CD14-positive monocyte (primary cell): ENCODE results near the gene ETAA1. TPM values are rescaled to one million over a fixed set of nuclear protein-coding genes. Genes with fewer than 3 reads are reported as not detected.

Experiments used
- DNase-seq, 3 donors: peaks; one replicate each; pipeline ENCODE4 v3.0.0-alpha.2; 2011 to 2022
- H2AFZ ChIP-seq: 2 replicates; pipeline ENCODE4 v1.6.0; 2012; ENCODE audit warnings: mild to moderate bottlenecking, low read depth, low read length, inconsistent platforms; ENCODE audit not compliant: insufficient read depth, poor library complexity, severe bottlenecking
- H3K27ac ChIP-seq, 2 donors: 1 replicate in 1 of 2; 2 replicates in 1 of 2; pipeline ENCODE4 v1.5.1; 2012 to 2013; ENCODE audit warnings: low read length in 2 of 2, control low read depth in 1 of 2, inconsistent platforms in 1 of 2, low read depth in 1 of 2, mild to moderate bottlenecking in 1 of 2
- H3K27me3 ChIP-seq, 2 donors: one replicate each; pipeline versions ENCODE4 v1.6.0 to v1.6.1; 2011 to 2013; ENCODE audit warnings: low read length in 2 of 2; ENCODE audit not compliant: control insufficient read depth in 2 of 2, insufficient read depth in 2 of 2
- H3K36me3 ChIP-seq, 2 donors: replicated peaks in 1 of 2; 1 replicate in 1 of 2; 2 replicates in 1 of 2; pipeline versions ENCODE4 v1.5.1 to v1.6.1; 2012 to 2013; ENCODE audit warnings: low read length in 2 of 2, control low read depth in 1 of 2, inconsistent platforms in 1 of 2, mild to moderate bottlenecking in 1 of 2; ENCODE audit not compliant: insufficient read depth in 2 of 2, control insufficient read depth in 1 of 2
- H3K4me1 ChIP-seq, 2 donors: 1 replicate in 1 of 2; 2 replicates in 1 of 2; pipeline versions ENCODE4 v1.5.1 to v1.6.1; 2012 to 2013; ENCODE audit warnings: low read length in 2 of 2, control low read depth in 1 of 2, inconsistent platforms in 1 of 2, mild to moderate bottlenecking in 1 of 2, moderate library complexity in 1 of 2; ENCODE audit not compliant: insufficient read depth in 2 of 2, control insufficient read depth in 1 of 2
- H3K4me2 ChIP-seq: replicated peaks from 2 replicates; pipeline ENCODE3; 2012; ENCODE audit warnings: low read length, moderate library complexity, mild to moderate bottlenecking; ENCODE audit not compliant: poor library complexity, severe bottlenecking; ENCODE audit errors: extremely low read depth
- H3K4me3 ChIP-seq, 3 experiments: fragments of 200-600 bp in 1 of 3; sonication (generic) in 1 of 3; replicated peaks in 1 of 3; 1 replicate in 2 of 3; 2 replicates in 1 of 3; pipeline ENCODE4 v1.5.1; 2011 to 2013; ENCODE audit warnings: low read length in 3 of 3, mild to moderate bottlenecking in 3 of 3, control low read depth in 2 of 3, low read depth in 2 of 3, inconsistent platforms in 1 of 3, moderate library complexity in 1 of 3
- H3K79me2 ChIP-seq: 2 replicates; pipeline ENCODE4 v1.6.0; 2012; ENCODE audit warnings: mild to moderate bottlenecking, control low read depth, inconsistent platforms, low read length, moderate library complexity; ENCODE audit not compliant: insufficient read depth
- H3K9ac ChIP-seq: 2 replicates; pipeline ENCODE4 v1.6.0; 2017; ENCODE audit warnings: low read length, mild to moderate bottlenecking; ENCODE audit not compliant: insufficient read depth, poor library complexity, severe bottlenecking
- H3K9me3 ChIP-seq, 2 donors: replicated peaks in 1 of 2; 1 replicate in 1 of 2; 2 replicates in 1 of 2; pipeline versions ENCODE4 v1.5.1 to v1.6.1; 2012 to 2013; ENCODE audit warnings: low read length in 2 of 2, control low read depth in 1 of 2; ENCODE audit not compliant: control insufficient read depth in 1 of 2, insufficient read depth in 1 of 2
- H4K20me1 ChIP-seq: 2 replicates; pipeline ENCODE4 v1.6.0; 2012; ENCODE audit warnings: mild to moderate bottlenecking, low read length, control low read depth, moderate library complexity; ENCODE audit not compliant: insufficient read depth
- H3K27ac Mint-ChIP-seq, 7 donors: one replicate each; pipeline ENCODE4 v1.8.0; 2020; ENCODE audit warnings: mild to moderate bottlenecking in 7 of 7, mixed read lengths in 7 of 7, moderate library complexity in 6 of 7, inconsistent platforms in 2 of 7
- H3K27me3 Mint-ChIP-seq, 3 donors: one replicate each; pipeline ENCODE4 v1.8.0; 2021 to 2022; ENCODE audit warnings: low read depth in 3 of 3, mild to moderate bottlenecking in 3 of 3, mixed read lengths in 3 of 3, moderate library complexity in 3 of 3, inconsistent platforms in 1 of 3
- H3K36me3 Mint-ChIP-seq, 2 donors: one replicate each; pipeline ENCODE4 v1.8.0; 2020; ENCODE audit warnings: mixed read lengths in 2 of 2, inconsistent platforms in 1 of 2, mild to moderate bottlenecking in 1 of 2
- H3K4me1 Mint-ChIP-seq: one replicate; pipeline ENCODE4 v1.8.0; 2020; ENCODE audit warnings: mild to moderate bottlenecking, mixed read lengths
- H3K4me3 Mint-ChIP-seq, 2 donors: one replicate each; pipeline ENCODE4 v1.8.0; 2020; ENCODE audit warnings: mild to moderate bottlenecking in 2 of 2, mixed read lengths in 2 of 2, moderate library complexity in 1 of 2
- H3K9me3 Mint-ChIP-seq, 7 donors: one replicate each; pipeline ENCODE4 v1.8.0; 2020 to 2022; ENCODE audit warnings: mixed read lengths in 7 of 7, mild to moderate bottlenecking in 6 of 7, moderate library complexity in 6 of 7, inconsistent platforms in 2 of 7
- WGBS: methylation state at CpG from one replicate; pipeline ENCODE4 v1.1.5; 2013; ENCODE audit warnings: missing lambda C conversion rate; ENCODE audit not compliant: insufficient coverage; 5-methylcytosine and 5-hydroxymethylcytosine counted together
- intact Hi-C, 2 donors: fragments of 100-400 bp; cut with micrococcal nuclease; formaldehyde crosslinking; loops; one replicate each; pipeline versions ENCODE4 v1.15.0 to v1.15.1; 2023
- polyA plus RNA-seq, 3 donors: library from polyadenylated mRNA; depleted of rRNA in 1 of 3; unstranded in 2 of 3; stranded (reverse) in 1 of 3; fragments of 300-500 nt in 2 of 3; fragments of >200 nt in 1 of 3; fragmentation: Illumina TruSeq in 2 of 3; gene quantifications; 1 replicate in 2 of 3; 2 replicates in 1 of 3; pipeline ENCODE4 v1.2.3, GENCODE V29; 2012 to 2021
- TF ChIP-seq, protein P1 (sequence below): fragments of 200-600 bp; IDR thresholded peaks from one replicate; pipeline ENCODE4 v1.8.0; 2022; ENCODE audit warnings: antibody characterized with exemption, mild to moderate bottlenecking

The ETAA1 gene
- polyA plus RNA-seq, 3 donors, result 0.78 to 2.8 (median 1.7) TPM

DNA sequence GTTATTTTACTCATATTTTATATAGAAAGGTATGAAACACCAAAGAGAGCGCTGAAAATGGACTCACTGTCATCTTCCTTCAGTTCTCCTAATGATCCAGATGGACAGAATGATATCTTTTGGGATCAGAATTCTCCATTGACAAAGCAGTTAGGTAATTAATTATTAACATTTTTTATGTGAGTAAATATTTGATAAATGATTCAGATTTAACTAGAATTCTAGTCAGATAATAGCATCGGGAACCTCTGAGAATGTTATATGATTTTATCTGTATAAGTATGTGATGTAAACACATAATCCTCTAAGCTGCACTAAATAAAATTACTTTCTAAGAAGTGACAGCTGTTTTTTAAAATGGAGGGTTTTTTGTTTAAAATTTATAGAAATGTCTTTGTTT lies 2.0 kb downstream of the ETAA1 start:
- H3K36me3 Mint-ChIP-seq, result peaks cover 13 to 21% of the 10 kb centered on the region in 2 donors
- H3K4me3 ChIP-seq, result no peak overlapping the region
- H3K27ac ChIP-seq, result no peak overlapping the region
- no peaks in the 10 kb centered on the region for H3K79me2 ChIP-seq
- H3K36me3 ChIP-seq, result peaks cover 16% of the 10 kb centered on the region in 2 donors
- H3K4me3 Mint-ChIP-seq, result no peak overlapping the region
- H3K4me1 ChIP-seq, result peaks cover 0 to 9% of the 10 kb centered on the region in 2 donors
- no peaks in the 10 kb centered on the region for H4K20me1 ChIP-seq
- intact Hi-C loops, result no loop called here
- H3K9me3 Mint-ChIP-seq, result no peaks in the 10 kb centered on the region
- no peak for DNase-seq
- H3K27ac Mint-ChIP-seq, result no peak overlapping the region
- no peak overlapping the region for H3K9ac ChIP-seq
- no peak overlapping the region for H2AFZ ChIP-seq
- TF ChIP-seq, protein P1, sequence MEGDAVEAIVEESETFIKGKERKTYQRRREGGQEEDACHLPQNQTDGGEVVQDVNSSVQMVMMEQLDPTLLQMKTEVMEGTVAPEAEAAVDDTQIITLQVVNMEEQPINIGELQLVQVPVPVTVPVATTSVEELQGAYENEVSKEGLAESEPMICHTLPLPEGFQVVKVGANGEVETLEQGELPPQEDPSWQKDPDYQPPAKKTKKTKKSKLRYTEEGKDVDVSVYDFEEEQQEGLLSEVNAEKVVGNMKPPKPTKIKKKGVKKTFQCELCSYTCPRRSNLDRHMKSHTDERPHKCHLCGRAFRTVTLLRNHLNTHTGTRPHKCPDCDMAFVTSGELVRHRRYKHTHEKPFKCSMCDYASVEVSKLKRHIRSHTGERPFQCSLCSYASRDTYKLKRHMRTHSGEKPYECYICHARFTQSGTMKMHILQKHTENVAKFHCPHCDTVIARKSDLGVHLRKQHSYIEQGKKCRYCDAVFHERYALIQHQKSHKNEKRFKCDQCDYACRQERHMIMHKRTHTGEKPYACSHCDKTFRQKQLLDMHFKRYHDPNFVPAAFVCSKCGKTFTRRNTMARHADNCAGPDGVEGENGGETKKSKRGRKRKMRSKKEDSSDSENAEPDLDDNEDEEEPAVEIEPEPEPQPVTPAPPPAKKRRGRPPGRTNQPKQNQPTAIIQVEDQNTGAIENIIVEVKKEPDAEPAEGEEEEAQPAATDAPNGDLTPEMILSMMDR, result no peak
- H3K27me3 Mint-ChIP-seq, result peaks cover 0 to 2% (median 0%) of the 10 kb centered on the region in 3 donors
- peaks cover 11% of the 10 kb centered on the region for H3K4me1 Mint-ChIP-seq
- WGBS, result no CpG with 5 or more reads among the region's 2 CpGs
- no peak overlapping the region for H3K4me2 ChIP-seq
- H3K9me3 ChIP-seq, result no peaks in the 10 kb centered on the region
- no peaks in the 10 kb centered on the region for H3K27me3 ChIP-seq

DNA sequence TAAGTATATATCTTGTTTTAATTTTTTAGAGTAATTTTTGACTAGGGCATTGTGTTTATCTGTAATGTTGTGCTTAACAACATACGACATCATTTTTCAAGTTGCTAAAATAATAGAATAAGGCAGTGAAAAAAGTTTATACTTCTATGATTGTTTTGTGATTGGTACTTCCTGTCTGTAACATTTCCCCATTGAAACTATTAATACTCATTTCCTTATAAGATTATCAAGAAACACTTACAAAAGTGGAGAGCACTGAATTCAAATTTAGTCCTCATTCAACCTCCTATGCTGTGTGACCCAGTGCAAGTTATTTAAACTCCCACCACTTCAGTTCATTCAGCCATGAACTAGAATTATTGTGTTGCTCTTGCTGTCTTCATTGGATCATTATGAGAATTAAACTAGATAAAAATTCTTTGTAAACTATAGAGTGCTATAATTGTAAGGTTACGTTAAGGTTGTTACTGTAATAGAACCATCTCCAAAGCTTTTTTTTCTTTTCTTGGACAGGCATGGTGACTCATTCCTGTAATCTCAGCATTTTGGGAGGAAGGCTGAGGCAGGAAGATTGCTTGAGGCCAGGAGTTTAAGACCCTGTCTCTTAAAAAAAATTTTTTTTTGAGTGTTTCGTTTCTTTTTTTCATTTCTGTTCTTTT lies 2.8 kb downstream of the ETAA1 start:
- no peak for DNase-seq
- intact Hi-C loops, result no loop called here
- Histone ChIP-seq H3K9ac (no peak overlapping the region), H3K4me2 (no peak overlapping the region), H2AFZ (no peak overlapping the region), H3K27me3 (no peaks in the 10 kb centered on the region), H3K4me3 (no peak overlapping the region), H3K36me3 (peaks cover 22 to 24% of the 10 kb centered on the region in 2 donors), H4K20me1 (no peaks in the 10 kb centered on the region), H3K79me2 (no peaks in the 10 kb centered on the region), H3K9me3 (no peaks in the 10 kb centered on the region), H3K27ac (no peak overlapping the region), H3K4me1 (peaks cover 0 to 9% of the 10 kb centered on the region in 2 donors)
- peaks cover 11% of the 10 kb centered on the region for H3K4me1 Mint-ChIP-seq
- WGBS, result no CpG with 5 or more reads among the region's 3 CpGs
- no peaks in the 10 kb centered on the region for H3K9me3 Mint-ChIP-seq
- no peak overlapping the region for H3K27ac Mint-ChIP-seq
- TF ChIP-seq, protein P1, result no peak
- H3K4me3 Mint-ChIP-seq, result no peak overlapping the region
- peaks cover 0 to 2% (median 0%) of the 10 kb centered on the region in 3 donors for H3K27me3 Mint-ChIP-seq
- H3K36me3 Mint-ChIP-seq, result peaks cover 19 to 27% of the 10 kb centered on the region in 2 donors
